ENCODE results near the gene TIMM17B. TPM values are rescaled to one million over a fixed set of nuclear protein-coding genes. Genes with fewer than 3 reads are reported as not detected.

The TIMM17B gene
- 86.1 and 96.8 TPM in 2 replicates for total RNA-seq (2022)
- Bru-seq, nascent RNA = percentile 76 among the genes with signal in this experiment
- BruChase-seq, experiment 1, labeled RNA remaining after a 6-hour chase = percentile 86 among the genes with signal in this experiment
- percentile 74 among the genes with signal in this experiment for BruChase-seq, experiment 2, labeled RNA remaining after a 2-hour chase
- long read RNA-seq, transcript TIMM17B-204 (7 exons, 964 nt) = major isoform, 12 of 171 reads
- long read RNA-seq, partial matches to known transcripts = 149 of 171 reads
- long read RNA-seq, other reads (novel, unspliced or antisense) = 9 of 171 reads

DNA sequence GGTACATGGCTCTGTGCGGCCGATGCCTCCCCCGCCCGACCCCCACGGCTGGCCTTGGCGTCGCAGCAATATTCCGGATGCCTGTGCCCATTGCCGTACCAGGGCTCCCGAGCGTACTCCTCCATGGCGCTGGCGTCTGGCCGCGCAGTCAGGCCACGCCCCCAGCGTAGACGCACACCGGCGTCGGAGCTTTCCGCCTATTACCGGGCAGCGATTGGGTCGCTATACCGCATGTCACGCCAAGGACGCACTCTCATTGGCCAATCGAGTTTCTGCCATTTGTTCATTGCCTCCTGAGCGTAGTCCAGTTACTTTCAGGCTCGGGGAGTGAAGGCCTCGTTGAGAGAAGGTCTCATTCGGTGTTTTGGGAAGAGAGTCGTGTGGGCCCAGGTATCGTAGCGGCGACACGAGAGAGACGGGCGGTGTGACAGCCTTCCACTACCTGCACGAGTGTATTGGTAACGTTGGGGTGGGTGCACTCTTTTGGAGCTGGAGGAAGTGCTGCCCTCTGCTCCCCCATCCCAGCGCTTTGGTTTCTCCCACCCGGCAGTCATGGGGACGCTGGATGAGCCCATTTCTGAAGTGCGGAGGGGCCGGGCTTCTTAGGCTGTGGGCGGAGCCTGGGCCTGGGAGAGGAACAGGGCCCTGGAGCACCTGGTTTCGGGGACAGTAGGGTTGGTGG lies at the start of gene TIMM17B, which contains the start of gene PQBP1:
Gene TIMM17B, minus strand, starts transcription at position 144 of the 682 bp plus-strand sequence. Its CDS starts 19 bp downstream, at position 125.
Gene PQBP1, plus strand, starts transcription at position 306 of the 682 bp plus-strand sequence. CDS start 580 bp downstream, outside the sequence.
- Mint-ChIP-seq H3K27me3 (ENCODE audit: unreplicated experiment) (no peaks in the 10 kb centered on the region), H3K4me1 (ENCODE audit: low read depth, unreplicated experiment) (no peaks in the 10 kb centered on the region), H3K36me3 (ENCODE audit: insufficient read depth, unreplicated experiment) (peaks cover 67% of the 10 kb centered on the region), H3K27ac (ENCODE audit: unreplicated experiment) (peak within 1 kb of the TSS; percentile 99), H3K9me3 (ENCODE audit: low read depth, unreplicated experiment) (no peaks in the 10 kb centered on the region), H3K4me3 (ENCODE audit: low read depth, unreplicated experiment) (peak within 1 kb of the TSS; percentile 95)
- TF ChIP-seq, protein P1, sequence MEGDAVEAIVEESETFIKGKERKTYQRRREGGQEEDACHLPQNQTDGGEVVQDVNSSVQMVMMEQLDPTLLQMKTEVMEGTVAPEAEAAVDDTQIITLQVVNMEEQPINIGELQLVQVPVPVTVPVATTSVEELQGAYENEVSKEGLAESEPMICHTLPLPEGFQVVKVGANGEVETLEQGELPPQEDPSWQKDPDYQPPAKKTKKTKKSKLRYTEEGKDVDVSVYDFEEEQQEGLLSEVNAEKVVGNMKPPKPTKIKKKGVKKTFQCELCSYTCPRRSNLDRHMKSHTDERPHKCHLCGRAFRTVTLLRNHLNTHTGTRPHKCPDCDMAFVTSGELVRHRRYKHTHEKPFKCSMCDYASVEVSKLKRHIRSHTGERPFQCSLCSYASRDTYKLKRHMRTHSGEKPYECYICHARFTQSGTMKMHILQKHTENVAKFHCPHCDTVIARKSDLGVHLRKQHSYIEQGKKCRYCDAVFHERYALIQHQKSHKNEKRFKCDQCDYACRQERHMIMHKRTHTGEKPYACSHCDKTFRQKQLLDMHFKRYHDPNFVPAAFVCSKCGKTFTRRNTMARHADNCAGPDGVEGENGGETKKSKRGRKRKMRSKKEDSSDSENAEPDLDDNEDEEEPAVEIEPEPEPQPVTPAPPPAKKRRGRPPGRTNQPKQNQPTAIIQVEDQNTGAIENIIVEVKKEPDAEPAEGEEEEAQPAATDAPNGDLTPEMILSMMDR (IDR thresholded peaks at IDR 0.05; ENCODE audit: unreplicated experiment) = no peak
- BruUV-seq (replicated peaks) = no TSS peak
- intact Hi-C loops (cut with micrococcal nuclease; ENCODE audit: unreplicated experiment) = loop anchor here (5.0 to 10.0 kb wide), 2 partner anchors 63 to 135 kb away; partner anchors contain the start of genes GLOD5 and PCSK1N
- DNase-seq = peak; percentile 90
- CTCF ChIA-PET = interaction anchor here (1.2 to 1.3 kb wide), 3 partner anchors 14 to 266 kb away, joined by 3 to 4 read pairs (median 3); partner anchors contain the start of gene SLC35A2

DNA sequence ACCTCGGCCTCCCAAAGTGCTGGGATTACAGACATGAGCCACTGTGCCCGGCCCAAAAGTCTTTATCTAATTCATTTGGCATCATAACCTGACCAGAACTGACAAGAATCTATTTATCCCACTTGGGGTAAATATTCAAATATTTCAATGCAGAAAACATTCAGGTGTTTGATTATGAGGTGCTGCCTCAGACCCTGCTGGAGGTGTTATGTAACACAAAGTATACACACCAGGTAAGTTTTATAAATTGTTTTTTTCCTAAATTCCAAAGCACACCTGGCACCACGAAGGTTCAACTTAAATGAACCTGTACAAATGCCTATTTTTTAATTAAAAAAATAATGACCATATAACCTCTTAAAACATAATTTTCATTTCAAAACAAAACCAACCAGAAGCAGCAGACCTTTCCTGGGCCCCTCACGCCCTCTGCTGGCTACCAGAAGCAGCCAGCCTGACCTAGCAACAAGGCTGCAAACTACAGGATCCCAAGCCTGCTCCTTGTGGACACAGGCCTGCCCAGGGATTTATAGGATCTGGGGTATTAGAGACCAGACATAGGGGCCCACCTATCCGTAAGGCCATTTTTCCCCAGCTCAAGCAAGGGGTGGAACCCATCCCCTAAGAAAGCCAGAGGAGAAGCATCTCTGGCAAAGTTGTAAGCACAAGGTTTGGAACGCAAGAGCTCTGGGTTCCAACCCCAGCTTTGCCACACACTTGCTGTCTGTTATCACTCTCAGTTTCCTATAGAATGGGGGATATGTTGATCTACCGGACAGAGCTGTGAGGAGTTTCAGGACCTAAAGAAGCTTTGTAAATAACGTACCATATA lies 48.2 kb upstream of the TIMM17B start:
- H3K9me3 Mint-ChIP-seq (ENCODE audit: low read depth, unreplicated experiment) = no peaks in the 10 kb centered on the region
- DNase-seq = peak; percentile 62
- intact Hi-C loops (cut with micrococcal nuclease; ENCODE audit: unreplicated experiment) = loop anchor here (10.0 kb wide), 1 partner anchor 181 kb away; the partner anchor contains the start of gene GLOD5
- H3K27ac Mint-ChIP-seq (ENCODE audit: unreplicated experiment) = no peak overlapping the region
- no peak overlapping the region for H3K4me3 Mint-ChIP-seq (ENCODE audit: low read depth, unreplicated experiment)
- BruUV-seq (replicated peaks) = no TSS peak
- no peaks in the 10 kb centered on the region for H3K4me1 Mint-ChIP-seq (ENCODE audit: low read depth, unreplicated experiment)
- TF ChIP-seq, protein P1 (IDR thresholded peaks at IDR 0.05; ENCODE audit: unreplicated experiment) = peak; percentile 66
- CTCF ChIA-PET = no interaction called here
- peaks cover 17% of the 10 kb centered on the region for H3K36me3 Mint-ChIP-seq (ENCODE audit: insufficient read depth, unreplicated experiment)
- no peaks in the 10 kb centered on the region for H3K27me3 Mint-ChIP-seq (ENCODE audit: unreplicated experiment)

DNA sequence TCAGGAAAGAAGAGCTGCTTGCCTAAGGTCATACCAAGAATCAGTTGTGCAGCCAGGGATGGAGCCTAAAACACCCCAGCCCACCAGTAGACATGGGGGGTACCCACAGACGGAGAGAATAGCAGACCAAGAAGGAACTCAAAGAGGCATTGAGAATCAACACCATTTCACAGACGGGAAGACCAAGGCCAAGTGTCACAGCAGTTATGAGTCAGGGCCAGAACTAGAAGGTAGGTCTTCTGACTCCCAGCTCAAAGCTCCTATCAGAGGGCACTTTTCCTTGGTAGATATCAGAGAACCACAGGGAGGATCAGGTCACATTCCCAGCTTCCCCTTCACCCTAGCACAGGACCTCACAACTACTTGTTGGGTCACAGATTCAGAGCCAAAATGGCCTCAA lies 45.3 kb upstream of the TIMM17B start:
- intact Hi-C loops (cut with micrococcal nuclease; ENCODE audit: unreplicated experiment) = loop anchor here (10.0 kb wide), 1 partner anchor 178 kb away; the partner anchor contains the start of gene GLOD5
- H3K9me3 Mint-ChIP-seq (ENCODE audit: low read depth, unreplicated experiment) = no peaks in the 10 kb centered on the region
- no peaks in the 10 kb centered on the region for H3K27me3 Mint-ChIP-seq (ENCODE audit: unreplicated experiment)
- no peak overlapping the region for H3K27ac Mint-ChIP-seq (ENCODE audit: unreplicated experiment)
- H3K36me3 Mint-ChIP-seq (ENCODE audit: insufficient read depth, unreplicated experiment) = peaks cover 26% of the 10 kb centered on the region
- no peak for DNase-seq
- CTCF ChIA-PET = no interaction called here
- TF ChIP-seq, protein P1 (IDR thresholded peaks at IDR 0.05; ENCODE audit: unreplicated experiment) = no peak
- no TSS peak for BruUV-seq (replicated peaks)
- no peak overlapping the region for H3K4me3 Mint-ChIP-seq (ENCODE audit: low read depth, unreplicated experiment)
- H3K4me1 Mint-ChIP-seq (ENCODE audit: low read depth, unreplicated experiment) = no peaks in the 10 kb centered on the region
